ENCODE data around the gene TIGIT. TPM values are rescaled to one million over a fixed set of nuclear protein-coding genes. Genes with fewer than 3 reads are reported as not detected.

Gene TIGIT
- total RNA-seq, result 0.32 TPM in 1 of 2 replicates, not detected in the other

GRCh38 chr3:114293838-114294535, at the start of gene TIGIT:
TSS of gene TIGIT (plus strand) at chr3:114294028. CDS start at chr3:114294062, 34 bp downstream.

Other genes starting within 250 kb of the TIGIT start
- gene CCDC191, start 237.5 kb upstream of the TIGIT start, total RNA-seq, result 1.7 and 2.7 TPM in 2 replicates
- gene QTRT2, start 237.3 kb upstream of the TIGIT start, total RNA-seq, result 6.1 and 9.1 TPM in 2 replicates
- not detected in 2 replicates for gene DRD3, start 115.0 kb upstream of the TIGIT start, total RNA-seq
- gene ZNF80, start 56.5 kb upstream of the TIGIT start, total RNA-seq, result not detected in 2 replicates